Renal cortical epithelial cell (primary cell): ENCODE measurements around the gene MS4A13. TPM values are rescaled to one million over a fixed set of nuclear protein-coding genes. Genes with fewer than 3 reads are reported as not detected.
"Not testable (repeated sequence)": the region's sequence is repeated elsewhere in the genome, so short reads cannot be mapped to it uniquely, and the experiment has no call there.

Source experiments
- DNase-seq: peaks from one replicate; pipeline ENCODE4 v3.0.0-alpha.2; 2011; ENCODE audit warnings: low read depth
- total RNA-seq: library from RNA; depleted of rRNA; stranded (reverse); fragments of >200 nt; gene quantifications from 2 replicates; pipeline ENCODE4 v1.2.3, GENCODE V29; 2014

Gene MS4A13
- total RNA-seq: not detected in 2 replicates

- DNase-seq: no peak
Observed at GRCh38 chr11:60515144-60515855, at the start of gene MS4A13. TSS of gene MS4A13 (plus strand) at chr11:60515392. CDS start at chr11:60518084, 2,692 bp downstream.

- DNase-seq: no peak
Observed at GRCh38 chr11:60468829-60469228, 46.4 kb upstream of the MS4A13 start.

GRCh38 chr11:60469723-60470122 lies 45.5 kb upstream of the MS4A13 start:
- no peak for DNase-seq

GRCh38 chr11:60477035-60477445 lies 38.2 kb upstream of the MS4A13 start:
- DNase-seq: no peak

- no peak for DNase-seq
Observed at GRCh38 chr11:60482361-60482760, 32.8 kb upstream of the MS4A13 start.

GRCh38 chr11:60485987-60486386 lies 29.2 kb upstream of the MS4A13 start:
- no peak for DNase-seq

GRCh38 chr11:60492488-60493009 lies 22.6 kb upstream of the MS4A13 start, which contains the start of gene MS4A12:
TSS of gene MS4A12 (plus strand) at chr11:60492778. CDS start at chr11:60497319, 4,541 bp downstream.
- DNase-seq: no peak

- DNase-seq: no peak
Observed at GRCh38 chr11:60493454-60493853, 21.7 kb upstream of the MS4A13 start.

GRCh38 chr11:60498399-60498798 lies 16.8 kb upstream of the MS4A13 start:
- DNase-seq: no peak

- DNase-seq: no peak
Observed at GRCh38 chr11:60498853-60499252, 16.3 kb upstream of the MS4A13 start.

- peak; percentile 16 for DNase-seq
Observed at GRCh38 chr11:60500276-60500910, 14.8 kb upstream of the MS4A13 start.

- DNase-seq: no peak
Observed at GRCh38 chr11:60502221-60502775, 12.9 kb upstream of the MS4A13 start.

GRCh38 chr11:60504219-60504905 lies 10.8 kb upstream of the MS4A13 start:
- DNase-seq: no peak

- DNase-seq: not testable (repeated sequence)
Observed at GRCh38 chr11:60509609-60510008, 5.6 kb upstream of the MS4A13 start.

- DNase-seq: not testable (repeated sequence)
Observed at GRCh38 chr11:60510209-60510608, 5.0 kb upstream of the MS4A13 start.

- DNase-seq: no peak
Observed at GRCh38 chr11:60511393-60511792, 3.8 kb upstream of the MS4A13 start.

- DNase-seq: no peak
Observed at GRCh38 chr11:60512651-60513225, 2.5 kb upstream of the MS4A13 start.

GRCh38 chr11:60513496-60514460 lies 1.4 kb upstream of the MS4A13 start:
- DNase-seq: no peak

GRCh38 chr11:60528465-60528864 lies 13.3 kb downstream of the MS4A13 start:
- DNase-seq: no peak

- no peak for DNase-seq
Observed at GRCh38 chr11:60528934-60529333, 13.7 kb downstream of the MS4A13 start.
